NCI-H2107 treated with DMSO at 0.1 percent for 48 hours (cell line): ENCODE measurements around the gene MYO1B.
"Not testable (repeated sequence)": the region's sequence is repeated elsewhere in the genome, so short reads cannot be mapped to it uniquely, and the experiment has no call there.

Source experiments
- DNase-seq: peaks from one replicate; lab custom pipeline; 2025; ENCODE audit not compliant: unreplicated experiment; lab: John Stamatoyannopoulos, UW

Gene MYO1B

DNA sequence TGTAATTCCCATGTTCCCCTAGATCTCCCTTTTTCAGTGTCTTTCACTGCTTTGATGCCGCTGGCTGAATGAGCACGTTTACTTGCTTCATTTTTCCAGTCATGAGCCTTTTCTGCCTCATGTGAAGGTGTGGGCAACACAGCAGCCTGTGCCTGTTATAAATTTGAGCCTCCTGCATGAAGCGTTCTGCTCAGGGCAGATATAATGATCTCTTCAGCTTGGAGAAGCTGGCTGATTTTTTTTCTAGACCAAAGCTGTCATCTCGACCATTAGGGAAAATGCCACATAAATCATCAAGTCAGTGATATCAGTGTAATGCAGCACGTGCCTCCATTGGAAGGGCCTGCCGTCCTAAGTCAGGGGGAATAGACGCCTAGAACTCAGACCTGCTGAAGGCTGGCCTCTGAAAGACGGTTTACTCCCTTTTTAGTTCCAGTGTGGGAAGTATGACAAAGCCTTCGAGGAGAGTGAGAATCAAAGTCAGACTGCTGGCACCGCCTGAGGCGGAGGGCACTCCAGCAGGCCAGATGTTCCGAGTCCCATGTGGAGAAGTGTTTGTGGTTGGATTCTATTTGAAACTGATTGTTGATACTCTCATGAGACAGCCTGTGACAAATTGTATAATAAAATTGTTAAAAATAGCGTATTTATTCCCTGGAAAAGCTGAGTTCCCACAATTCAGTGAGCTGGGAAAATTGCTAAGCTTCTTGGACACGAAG lies 196.5 kb downstream of the MYO1B start:
- DNase-seq, result no peak

DNA sequence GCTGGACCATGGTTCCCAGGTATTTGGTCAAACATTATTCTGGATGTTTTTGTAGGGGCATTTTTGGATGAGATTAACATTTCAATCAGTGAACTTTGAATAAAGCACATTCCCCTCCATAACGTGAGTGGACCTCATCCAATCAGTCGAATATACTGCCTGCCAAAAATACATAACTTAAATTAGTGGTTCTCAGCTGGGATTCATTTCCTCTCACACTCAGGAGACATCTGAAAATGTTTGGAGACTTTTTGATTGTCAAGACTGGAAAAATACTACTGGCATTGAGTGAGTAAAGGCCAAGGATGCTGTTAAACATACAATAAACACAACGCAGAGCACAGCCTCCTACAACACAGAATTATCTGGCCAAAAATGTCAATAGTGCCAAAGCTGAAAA lies 198.2 kb downstream of the MYO1B start:
- DNase-seq, result no peak

DNA sequence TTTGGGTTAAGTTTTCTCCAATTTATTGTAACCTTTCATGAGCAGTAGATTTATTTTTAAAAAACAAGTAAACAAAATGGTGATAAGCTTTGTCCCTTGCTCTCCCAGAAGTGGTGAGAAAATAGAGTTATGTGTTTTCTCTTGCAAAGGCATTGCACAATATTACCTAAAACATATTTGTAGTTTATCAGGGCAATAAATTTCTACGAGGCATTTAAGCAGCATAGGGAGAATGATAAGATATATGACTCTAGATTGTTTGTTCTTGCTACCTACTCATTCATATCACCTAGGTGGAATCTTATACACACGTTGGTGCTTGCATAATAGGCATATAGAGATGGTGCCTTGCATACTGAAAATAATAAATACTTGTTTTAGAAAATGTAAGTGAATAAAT lies 201.7 kb downstream of the MYO1B start:
- no peak for DNase-seq

DNA sequence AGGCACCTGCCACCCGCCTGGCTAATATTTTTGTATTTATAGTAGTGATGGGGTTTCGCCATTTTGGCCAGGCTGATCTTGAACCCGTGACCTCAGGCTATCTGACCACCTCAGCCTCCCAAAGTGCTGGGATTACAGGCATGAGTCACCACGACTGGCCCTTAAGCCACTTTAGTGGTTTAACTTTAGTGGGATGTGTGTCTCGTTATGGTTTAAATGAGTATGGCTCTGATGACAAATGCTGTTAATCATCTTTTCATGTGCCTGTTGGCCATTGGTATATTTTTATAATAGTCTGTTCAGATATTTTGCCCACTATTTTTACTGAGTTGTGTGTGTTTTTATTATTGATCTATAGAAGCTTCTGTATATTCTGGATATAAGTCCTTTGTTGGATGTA lies 205.9 kb downstream of the MYO1B start:
- DNase-seq, result no peak

DNA sequence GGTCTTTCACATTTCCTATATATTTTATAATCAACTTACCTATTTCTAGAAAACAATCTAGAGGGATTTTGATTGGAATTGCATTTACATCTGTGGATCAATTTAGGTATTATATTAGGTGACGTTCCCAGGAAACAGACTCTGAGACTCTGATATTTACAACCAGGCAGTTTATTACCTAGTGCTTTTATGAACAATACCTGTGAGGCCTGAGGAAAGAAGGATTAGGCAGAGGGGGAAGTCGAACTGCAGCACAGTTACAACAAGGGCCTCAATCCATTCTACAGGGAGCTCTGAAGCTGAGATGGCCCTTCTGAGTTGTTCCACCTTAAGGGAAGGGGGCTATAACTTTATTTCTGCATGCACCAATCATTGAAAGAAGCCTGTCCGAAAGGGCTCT lies 206.9 kb downstream of the MYO1B start:
- DNase-seq, result no peak

DNA sequence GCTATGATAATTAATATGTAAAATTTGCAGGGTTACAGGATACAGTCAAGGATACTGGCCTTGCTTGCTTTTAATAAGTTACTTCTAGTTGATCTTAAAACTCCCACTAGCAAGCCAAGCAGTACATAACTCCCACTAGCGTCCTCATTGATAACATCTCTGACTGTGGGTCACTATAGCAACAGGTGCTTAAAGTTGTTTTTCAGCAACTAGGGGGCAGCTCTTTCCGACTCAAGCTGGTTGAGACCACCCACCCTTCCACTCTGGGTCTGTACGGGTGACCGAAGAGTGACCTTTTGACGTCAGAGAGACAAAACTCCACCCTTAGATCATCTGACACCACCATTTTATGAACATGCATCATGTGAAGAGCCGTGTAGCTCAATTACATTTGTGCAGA lies 208.6 kb downstream of the MYO1B start:
- DNase-seq, result no peak

DNA sequence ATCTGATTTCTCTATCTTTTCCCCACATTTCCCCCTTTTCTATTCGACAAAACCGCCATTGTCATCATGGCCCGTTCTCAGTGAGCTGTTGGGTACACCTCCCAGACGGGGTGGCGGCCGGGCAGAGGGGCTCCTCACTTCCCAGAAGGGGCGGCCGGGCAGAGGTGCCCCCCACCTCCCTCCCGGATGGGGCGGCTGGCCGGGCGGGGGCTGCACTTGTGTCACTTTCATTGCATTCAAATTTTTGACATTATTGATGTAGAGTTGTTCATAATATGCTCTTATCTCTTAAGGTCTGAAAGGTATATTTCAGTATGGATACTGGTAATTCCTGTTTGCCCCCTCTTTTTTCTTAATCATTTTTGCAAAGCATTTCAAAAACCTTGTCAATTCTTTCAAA lies 211.3 kb downstream of the MYO1B start:
- DNase-seq, result not testable (repeated sequence)

DNA sequence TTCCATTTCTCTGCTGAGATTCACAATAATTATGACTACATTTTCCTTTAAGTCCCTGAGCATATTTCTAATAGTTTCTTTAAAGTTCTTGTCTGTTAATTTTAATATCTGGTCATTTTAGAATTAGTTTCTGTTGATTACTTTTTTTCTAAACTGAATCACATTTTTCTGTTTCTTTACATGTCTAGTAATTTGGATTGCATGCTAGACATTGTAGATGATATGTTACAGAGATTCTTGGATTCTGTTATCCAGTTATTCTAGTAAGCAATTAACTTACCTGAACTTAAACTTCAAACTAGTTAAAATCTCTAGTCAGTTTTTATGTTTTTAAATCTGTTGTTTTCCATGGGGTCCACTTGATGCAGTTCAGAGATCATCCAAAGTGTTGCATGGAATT lies 214.0 kb downstream of the MYO1B start:
- no peak for DNase-seq

DNA sequence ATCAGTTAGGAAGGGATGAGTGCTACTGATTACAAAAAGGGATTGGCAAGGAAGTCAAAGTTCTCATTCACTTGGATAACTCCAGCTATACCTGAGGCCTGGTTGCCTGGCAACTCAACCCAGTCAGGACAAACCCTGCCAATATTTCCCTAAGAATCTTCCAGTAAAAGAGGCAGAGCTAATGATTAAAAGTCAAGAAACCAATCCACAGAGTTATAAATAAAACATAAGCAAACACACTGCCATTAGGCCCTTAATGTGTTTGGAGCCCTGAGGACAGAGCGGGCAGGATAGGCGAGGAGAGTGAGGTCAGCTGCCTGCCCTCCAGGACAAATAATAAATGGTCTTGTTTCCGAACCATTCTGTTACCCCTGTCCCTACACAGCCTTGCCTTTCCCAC lies 217.2 kb downstream of the MYO1B start:
- no peak for DNase-seq

DNA sequence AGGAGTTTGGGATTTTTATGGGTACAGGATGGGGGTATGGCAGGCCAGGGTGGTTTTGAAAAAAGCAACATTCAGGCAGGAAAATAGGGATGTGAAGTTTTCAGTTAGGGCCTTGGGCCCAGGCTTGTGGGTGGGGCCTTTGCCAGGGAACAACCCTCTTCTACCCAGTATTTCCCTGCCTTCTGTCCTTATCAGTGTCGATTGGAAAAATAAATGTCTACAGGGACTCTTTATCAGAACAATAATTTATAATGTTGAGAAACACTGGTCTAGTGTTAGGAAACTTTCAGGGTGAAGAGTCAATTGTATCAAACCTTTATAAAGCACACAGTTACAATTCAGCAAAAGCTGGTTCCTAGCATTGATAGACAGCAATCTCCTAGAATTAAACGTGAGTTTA lies 218.6 kb downstream of the MYO1B start:
- DNase-seq, result no peak

DNA sequence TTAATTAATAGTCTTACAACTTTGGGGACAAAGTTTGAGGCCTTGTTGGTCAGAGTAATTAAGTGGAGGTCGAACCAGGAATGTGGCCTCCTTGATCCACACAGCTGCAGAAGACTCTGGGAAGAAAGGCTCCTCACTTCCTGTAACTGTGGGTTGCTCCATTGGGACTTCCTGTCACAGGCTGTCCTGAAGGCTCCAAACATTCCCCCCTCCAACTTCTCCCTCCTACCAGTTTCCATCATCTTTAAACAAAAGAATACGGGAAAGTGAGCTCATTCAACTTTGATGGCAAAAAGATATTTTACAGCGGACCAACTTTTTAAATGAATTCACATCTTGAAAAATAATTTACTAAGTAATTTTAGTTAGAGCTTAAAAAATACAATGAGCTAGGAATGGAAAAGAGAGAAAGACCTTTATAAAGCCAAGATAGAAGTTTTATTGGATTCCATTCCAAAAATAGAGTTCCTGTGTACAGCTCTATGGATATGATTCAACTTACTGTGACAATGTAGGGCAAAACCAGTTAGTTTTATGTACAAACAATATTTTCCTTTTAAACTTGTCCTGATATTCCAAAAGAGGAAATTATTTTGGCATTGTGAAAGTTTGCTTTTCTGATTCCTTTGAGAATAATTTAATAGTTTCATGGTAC lies 220.7 kb downstream of the MYO1B start:
- DNase-seq, result no peak

DNA sequence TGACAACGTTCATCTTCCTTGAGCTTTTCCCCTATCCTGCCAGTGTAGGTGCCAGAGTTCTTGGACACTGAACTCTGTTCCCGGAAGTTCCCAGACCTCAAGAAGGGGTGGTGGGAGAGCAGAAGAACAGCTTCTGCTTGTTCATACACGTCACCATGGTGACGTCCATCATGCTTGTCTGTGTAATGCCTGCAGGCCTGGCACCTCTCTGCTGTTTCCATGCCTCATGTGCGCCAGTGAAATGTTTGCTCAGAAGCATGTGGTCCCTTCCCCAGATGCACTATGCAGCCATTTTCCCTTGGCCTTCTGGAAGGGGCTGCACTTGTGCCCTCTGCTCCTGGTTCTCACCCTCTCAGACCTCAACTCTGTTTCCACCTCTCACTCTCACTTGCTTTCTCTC lies 221.9 kb downstream of the MYO1B start:
- DNase-seq, result no peak

DNA sequence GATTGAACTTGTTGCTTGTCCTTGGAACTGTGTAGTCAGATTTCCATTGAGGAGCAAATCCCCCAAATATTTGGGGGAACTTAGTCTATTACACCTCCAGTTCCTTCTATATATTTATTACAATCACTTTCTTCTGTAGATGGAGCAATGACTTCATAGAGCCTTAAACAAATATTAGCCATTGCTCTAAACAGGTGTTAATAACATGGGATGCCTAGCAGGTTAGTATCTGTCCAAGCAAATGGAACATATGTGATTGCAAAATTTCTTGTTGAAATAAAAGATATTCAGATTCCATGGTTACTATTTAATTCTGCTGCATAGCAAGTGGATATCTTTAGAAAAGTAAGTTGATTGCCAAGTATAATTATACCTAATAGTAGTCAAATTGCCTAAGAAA lies 225.1 kb downstream of the MYO1B start:
- no peak for DNase-seq

DNA sequence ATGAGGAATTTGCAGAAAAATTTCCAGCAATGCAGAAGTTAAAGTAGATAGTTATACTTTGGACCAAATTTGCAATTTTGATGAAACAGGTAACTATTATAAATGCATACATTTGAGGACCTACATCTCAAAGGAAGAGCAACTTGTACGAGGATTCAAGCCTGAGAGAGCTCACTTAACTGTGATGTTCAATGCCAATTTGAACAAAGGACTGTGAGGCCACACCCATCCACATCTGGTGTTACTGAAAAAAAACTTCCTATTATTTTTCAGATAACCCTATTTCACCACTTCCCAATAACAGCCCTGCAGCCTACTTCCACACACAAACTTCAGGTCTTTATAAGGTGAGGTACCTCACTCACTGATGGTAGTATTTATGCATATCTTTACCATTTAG lies 229.3 kb downstream of the MYO1B start:
- DNase-seq, result no peak
